NCI-H524 (cell line): ENCODE measurements around the gene ITGA11.

Source experiments
- DNase-seq, 2 experiments: peaks; one replicate each; lab custom pipeline; 2025; lab: John Stamatoyannopoulos, UW

ITGA11 gene

GRCh38 chr15:68330901-68331300, 101.1 kb downstream of the ITGA11 start:
- DNase-seq, result no peak

GRCh38 chr15:68330416-68330815, 101.5 kb downstream of the ITGA11 start:
- no peak for DNase-seq

GRCh38 chr15:68328964-68329363, 103.0 kb downstream of the ITGA11 start:
- no peak for DNase-seq

GRCh38 chr15:68328443-68328842, 103.5 kb downstream of the ITGA11 start:
- no peak for DNase-seq

- no peak for DNase-seq
Observed at GRCh38 chr15:68326711-68327354, 105.1 kb downstream of the ITGA11 start.

GRCh38 chr15:68325726-68326125, 106.2 kb downstream of the ITGA11 start:
- no peak for DNase-seq

GRCh38 chr15:68322796-68323195, 109.2 kb downstream of the ITGA11 start:
- DNase-seq, result no peak

- DNase-seq, result no peak
Observed at GRCh38 chr15:68321229-68321628, 110.7 kb downstream of the ITGA11 start.

GRCh38 chr15:68319997-68320396, 112.0 kb downstream of the ITGA11 start:
- no peak for DNase-seq

GRCh38 chr15:68318931-68319909, 112.7 kb downstream of the ITGA11 start:
- DNase-seq, result no peak

GRCh38 chr15:68318008-68318835, 113.7 kb downstream of the ITGA11 start:
- DNase-seq, result no peak

GRCh38 chr15:68317281-68318007, 114.5 kb downstream of the ITGA11 start:
- DNase-seq, result no peak

- DNase-seq, result no peak
Observed at GRCh38 chr15:68316061-68316804, 115.7 kb downstream of the ITGA11 start.

- no peak for DNase-seq
Observed at GRCh38 chr15:68315495-68316031, 116.4 kb downstream of the ITGA11 start.

GRCh38 chr15:68315035-68315434, 116.9 kb downstream of the ITGA11 start:
- no peak for DNase-seq

- DNase-seq, result no peak
Observed at GRCh38 chr15:68314563-68314962, 117.4 kb downstream of the ITGA11 start.

GRCh38 chr15:68313501-68314410, 118.2 kb downstream of the ITGA11 start:
- no peak for DNase-seq

GRCh38 chr15:68312701-68313204, 119.2 kb downstream of the ITGA11 start:
- no peak for DNase-seq

- DNase-seq, result no peak
Observed at GRCh38 chr15:68311859-68312557, 120.0 kb downstream of the ITGA11 start.
